ENCODE measurements around the gene LRRC4B. TPM values are rescaled to one million over a fixed set of nuclear protein-coding genes. Genes with fewer than 3 reads are reported as not detected.
"Not testable (repeated sequence)": the region's sequence is repeated elsewhere in the genome, so short reads cannot be mapped to it uniquely, and the experiment has no call there.

The LRRC4B gene
- total RNA-seq, 1 donor from 2014 or later = 9.3 TPM

GRCh38 chr19:50476907-50477238 is 91.4 kb downstream of the LRRC4B start:
- no peak for DNase-seq (ENCODE audit: low read depth)
- Histone ChIP-seq H3K36me3 (ENCODE audit: control insufficient read depth, insufficient read depth, low read length) (no peaks in the 10 kb centered on the region), H3K27me3 (ENCODE audit: control insufficient read depth, insufficient read depth, low read length) (no peaks in the 10 kb centered on the region), H3K4me3 (ENCODE audit: low read depth, low read length) (peak overlapping the region; percentile 79)
- no peak for TF ChIP-seq CTCF (IDR thresholded peaks at IDR 0.05; ENCODE audit: insufficient read depth, low read length, poor library complexity, severe bottlenecking)

GRCh38 chr19:50476224-50476906 is 91.9 kb downstream of the LRRC4B start, which contains the start of the genes EMC10 and GARIN5A:
Gene EMC10, plus strand, starts transcription at chr19:50476507. Its CDS starts 38 bp downstream, at chr19:50476545.
Gene GARIN5A, minus strand, starts transcription at chr19:50476848. Its CDS starts 460 bp downstream, at chr19:50476388.
- peak within 1 kb of the TSS; percentile 79 for H3K4me3 ChIP-seq (ENCODE audit: low read depth, low read length)
- no peak for TF ChIP-seq CTCF (IDR thresholded peaks at IDR 0.05; ENCODE audit: insufficient read depth, low read length, poor library complexity, severe bottlenecking)
- DNase-seq (ENCODE audit: low read depth) = peak; percentile 68
- no peaks in the 10 kb centered on the region for H3K27me3 ChIP-seq (ENCODE audit: control insufficient read depth, insufficient read depth, low read length)
- no peaks in the 10 kb centered on the region for H3K36me3 ChIP-seq (ENCODE audit: control insufficient read depth, insufficient read depth, low read length)

GRCh38 chr19:50475736-50476223 is 92.5 kb downstream of the LRRC4B start:
- no peaks in the 10 kb centered on the region for H3K36me3 ChIP-seq (ENCODE audit: control insufficient read depth, insufficient read depth, low read length)
- H3K27me3 ChIP-seq (ENCODE audit: control insufficient read depth, insufficient read depth, low read length) = no peaks in the 10 kb centered on the region
- TF ChIP-seq CTCF (IDR thresholded peaks at IDR 0.05; ENCODE audit: insufficient read depth, low read length, poor library complexity, severe bottlenecking) = no peak
- H3K4me3 ChIP-seq (ENCODE audit: low read depth, low read length) = peak overlapping the region; percentile 24
- DNase-seq (ENCODE audit: low read depth) = no peak

- DNase-seq (ENCODE audit: low read depth) = no peak
- Histone ChIP-seq H3K27me3 (ENCODE audit: control insufficient read depth, insufficient read depth, low read length) (no peaks in the 10 kb centered on the region), H3K4me3 (ENCODE audit: low read depth, low read length) (no peak overlapping the region), H3K36me3 (ENCODE audit: control insufficient read depth, insufficient read depth, low read length) (no peaks in the 10 kb centered on the region)
- no peak for TF ChIP-seq CTCF (IDR thresholded peaks at IDR 0.05; ENCODE audit: insufficient read depth, low read length, poor library complexity, severe bottlenecking)
Measured at GRCh38 chr19:50475101-50475568, 93.1 kb downstream of the LRRC4B start.

GRCh38 chr19:50473336-50473735 is 94.9 kb downstream of the LRRC4B start:
- not testable (repeated sequence) for H3K27me3 ChIP-seq (ENCODE audit: control insufficient read depth, insufficient read depth, low read length); DNase-seq (ENCODE audit: low read depth); H3K4me3 ChIP-seq (ENCODE audit: low read depth, low read length); H3K36me3 ChIP-seq (ENCODE audit: control insufficient read depth, insufficient read depth, low read length)

GRCh38 chr19:50468818-50469217 is 99.4 kb downstream of the LRRC4B start:
- DNase-seq (ENCODE audit: low read depth) = no peak
- Histone ChIP-seq H3K4me3 (ENCODE audit: low read depth, low read length) (no peak overlapping the region), H3K36me3 (ENCODE audit: control insufficient read depth, insufficient read depth, low read length) (no peaks in the 10 kb centered on the region), H3K27me3 (ENCODE audit: control insufficient read depth, insufficient read depth, low read length) (peaks cover 6% of the 10 kb centered on the region)
- TF ChIP-seq CTCF (IDR thresholded peaks at IDR 0.05; ENCODE audit: insufficient read depth, low read length, poor library complexity, severe bottlenecking) = peak; percentile 5
